Motor neuron (in vitro differentiated cells): Measurements from ENCODE around the gene RAB37. TPM values are rescaled to one million over a fixed set of nuclear protein-coding genes. Genes with fewer than 3 reads are reported as not detected.

Source experiments
- ATAC-seq, 8 experiments: fragments of 200-7000 bp; cut with Tn5 transposase; replicated peaks in 6 of 8; 2 replicates each; pipeline ENCODE4 v1.8.0; 2021; ENCODE audit warnings: mild to moderate bottlenecking in 8 of 8, moderate library complexity in 8 of 8
- H3K27ac ChIP-seq, 2 donors: fragments of 250-450 bp; sonication (Bioruptor Pico); 2 replicates each; pipeline ENCODE4 v1.9.0; 2021; ENCODE audit warnings: antibody characterized with exemption in 2 of 2, mild to moderate bottlenecking in 2 of 2, moderate library complexity in 1 of 2
- H3K4me1 ChIP-seq, 2 donors: fragments of 250-450 bp; sonication (Bioruptor Pico); replicated peaks in 1 of 2; 2 replicates each; pipeline ENCODE4 v1.6.1; 2021; ENCODE audit warnings: antibody characterized with exemption in 2 of 2, mild to moderate bottlenecking in 2 of 2, moderate library complexity in 1 of 2
- H3K4me3 ChIP-seq, 5 donors: fragments of 250-450 bp; sonication (Bioruptor Pico); 2 replicates each; pipeline ENCODE4 v1.9.0; 2021; ENCODE audit warnings: antibody characterized with exemption in 5 of 5, mild to moderate bottlenecking in 5 of 5, moderate library complexity in 4 of 5
- WGBS, 10 experiments: fragments of 450-650 bp; shearing (Covaris generic); methylation state at CpG; one replicate each; pipeline ENCODE4 v1.0.0; 2022; 5-methylcytosine and 5-hydroxymethylcytosine counted together
- in situ Hi-C, 9 experiments: fragments of 400-800 bp; cut with MboI; loops; one replicate each; pipeline ENCODE4 v1.15.0; 2021; ENCODE audit warnings: low sequenced_read_pairs in 9 of 9, low pct_unique_long_range_greater_than_20kb in 2 of 9; ENCODE audit not compliant: unreplicated experiment in 9 of 9
- total RNA-seq, 8 experiments: library from RNA; unstranded; fragments of 300-600 nt; gene quantifications; 2 replicates each; pipeline versions ENCODE4 v1.2.3 to v1.2.4, GENCODE V29; 2022

The RAB37 gene
- total RNA-seq, 8 experiments from 2014 or later, result 0.14 to 1.2 (median 0.43) TPM

GRCh38 chr17:74792586-74793105 lies 55.6 kb downstream of the RAB37 start:
- in situ Hi-C loops, result loop anchor here in 3 of 9 experiments (5.0 to 10.0 kb wide), 2 partner anchors 70 to 72 kb away; no protein-coding TSS in a partner anchor
- no peaks in the 10 kb centered on the region for H3K4me1 ChIP-seq
- 80 to 100% (median 96%) methylated on average over 1 to 10 of the region's 12 CpGs; no CpG with 5 or more reads in 1 of the 10 experiments for WGBS, 10 experiments
- ATAC-seq, result no peak
- H3K27ac ChIP-seq, result no peak overlapping the region
- no peak overlapping the region for H3K4me3 ChIP-seq

GRCh38 chr17:74795327-74796020 lies 58.4 kb downstream of the RAB37 start:
- 50 to 91% (median 80%) methylated on average over 1 to 11 of the region's 18 CpGs; no CpG with 5 or more reads in 2 of the 10 experiments for WGBS, 10 experiments
- Histone ChIP-seq H3K4me1 (no peaks in the 10 kb centered on the region), H3K27ac (no peak overlapping the region), H3K4me3 (no peak overlapping the region)
- in situ Hi-C loops, result loop anchor here in 2 of 9 experiments (10.0 kb wide), 1 partner anchor 69 kb away; no protein-coding TSS in a partner anchor
- ATAC-seq, result no peak

- no peak for ATAC-seq
- in situ Hi-C loops, result loop anchor here in 2 of 9 experiments (10.0 kb wide), 1 partner anchor 69 kb away; no protein-coding TSS in a partner anchor
- Histone ChIP-seq H3K4me1 (no peaks in the 10 kb centered on the region), H3K27ac (no peak overlapping the region), H3K4me3 (no peak overlapping the region)
- 60 to 100% (median 82%) methylated on average over 1 to 4 of the region's 4 CpGs; no CpG with 5 or more reads in 2 of the 10 experiments for WGBS, 10 experiments
Measured at GRCh38 chr17:74796211-74796610, 59.2 kb downstream of the RAB37 start.

- WGBS, 10 experiments, result 80 to 93% (median 84%) methylated on average over 1 to 4 of the region's 6 CpGs; no CpG with 5 or more reads in 6 of the 10 experiments
- in situ Hi-C loops, result loop anchor here in 2 of 9 experiments (10.0 kb wide), 1 partner anchor 68 kb away; no protein-coding TSS in a partner anchor
- Histone ChIP-seq H3K4me1 (no peaks in the 10 kb centered on the region), H3K4me3 (no peak overlapping the region), H3K27ac (no peak overlapping the region)
- ATAC-seq, result no peak
Measured at GRCh38 chr17:74796866-74797265, 59.8 kb downstream of the RAB37 start.

Other genes with a start within 250 kb of the RAB37 start
- 1 to 10 TPM in 1 of 8 experiments, under 1 TPM in 5, not detected in 2; 0.08 to 1.3 (median 0.29) TPM for gene CD300LB, start 205.8 kb upstream of the RAB37 start, total RNA-seq
- gene CD300C, start 191.1 kb upstream of the RAB37 start, total RNA-seq, result under 1 TPM in 5 of 8 experiments, not detected in 3; 0.13 to 0.66 (median 0.28) TPM
- gene CD300H, start 169.7 kb upstream of the RAB37 start, total RNA-seq, result not detected
- gene CD300LD, start 145.0 kb upstream of the RAB37 start, total RNA-seq, result under 1 TPM in 2 of 8 experiments, not detected in 6; 0.25 to 0.33 TPM
- under 1 TPM in 5 of 8 experiments, not detected in 3; 0.14 to 0.47 (median 0.25) TPM for gene CD300E, start 113.5 kb upstream of the RAB37 start, total RNA-seq
- under 1 TPM in 1 of 8 experiments, not detected in 7; 0.24 TPM for gene CD300LF, start 24.3 kb upstream of the RAB37 start, total RNA-seq
- 10 to 100 TPM in 4 of 8 experiments, 1 to 10 TPM in 4; 2.9 to 35.4 (median 12.9) TPM for gene NHERF1, start 11.4 kb downstream of the RAB37 start, total RNA-seq
- gene NAT9, start 39.1 kb downstream of the RAB37 start, total RNA-seq, result 10 to 100 TPM; 41.6 to 97.1 (median 46.2) TPM
- 1 to 10 TPM in 1 of 8 experiments, under 1 TPM in 7; 0.15 to 1.0 (median 0.30) TPM for gene GRIN2C, start 122.6 kb downstream of the RAB37 start, total RNA-seq
- gene FDXR, start 135.7 kb downstream of the RAB37 start, total RNA-seq, result 10 to 100 TPM in 5 of 8 experiments, 1 to 10 TPM in 3; 7.7 to 80.4 (median 16.6) TPM
- under 1 TPM in 6 of 8 experiments, not detected in 2; 0.11 to 0.85 (median 0.25) TPM for gene FADS6, start 156.4 kb downstream of the RAB37 start, total RNA-seq
- under 1 TPM in 6 of 8 experiments, not detected in 2; 0.11 to 0.76 (median 0.20) TPM for gene USH1G, start 186.0 kb downstream of the RAB37 start, total RNA-seq
- gene OTOP2, start 187.0 kb downstream of the RAB37 start, total RNA-seq, result under 1 TPM in 3 of 8 experiments, not detected in 5; 0.15 to 0.71 (median 0.21) TPM
- gene OTOP3, start 198.6 kb downstream of the RAB37 start, total RNA-seq, result under 1 TPM in 3 of 8 experiments, not detected in 5; 0.10 to 0.38 (median 0.11) TPM
- gene HID1, start 235.5 kb downstream of the RAB37 start, total RNA-seq, result 10 to 100 TPM in 5 of 8 experiments, 1 to 10 TPM in 2, under 1 TPM in 1; 0.36 to 16.8 (median 12.3) TPM